AG04450 (cell line): ENCODE results near the gene DMAC2. TPM values are rescaled to one million over a fixed set of nuclear protein-coding genes. Genes with fewer than 3 reads are reported as not detected.
"Not testable (repeated sequence)": the region's sequence is repeated elsewhere in the genome, so short reads cannot be mapped to it uniquely, and the experiment has no call there.

Experiments
- CTCF ChIA-PET: fragments of 300-600, 350-600 bp; formaldehyde crosslinking; extraction: SDS; loops from one replicate; lab custom pipeline; 2022; ENCODE audit warnings: antibody characterized with exemption, inconsistent platforms; lab: Charles Lee
- POLR2A ChIA-PET: fragments of 350-600 bp; formaldehyde crosslinking; extraction: SDS; loops from one replicate; lab custom pipeline; 2021; ENCODE audit warnings: antibody characterized with exemption, inconsistent platforms; lab: Yijun Ruan, JAX
- DNase-seq: peaks from one replicate; pipeline ENCODE4 v3.0.0-alpha.2; 2011; ENCODE audit warnings: low read depth, low spot score
- H3K27ac ChIP-seq: one replicate; pipeline ENCODE4 v1.5.1; 2012; ENCODE audit warnings: low read depth, low read length, control low read depth
- H3K27me3 ChIP-seq: one replicate; pipeline ENCODE4 v1.6.0; 2012; ENCODE audit warnings: low read length; ENCODE audit not compliant: control insufficient read depth, insufficient read depth
- H3K4me3 ChIP-seq: 2 replicates; pipeline ENCODE4 v1.5.1; 2011; ENCODE audit warnings: mild to moderate bottlenecking, low read depth, low read length, control low read depth
- H3K9me3 ChIP-seq: 2 replicates; pipeline ENCODE4 v1.5.1; 2012; ENCODE audit warnings: low read length; ENCODE audit not compliant: control insufficient read depth, insufficient read depth
- polyA plus RNA-seq: library from polyadenylated mRNA; depleted of rRNA; stranded (reverse); fragments of >200 nt; gene quantifications from 2 replicates; pipeline ENCODE4 v1.2.3, GENCODE V29; 2011
- TF ChIP-seq, protein P1 (sequence below): IDR thresholded peaks from 2 replicates; pipeline ENCODE4 v1.5.1; 2011; ENCODE audit warnings: low read depth, low read length, control low read depth, inconsistent platforms

DMAC2 gene
- polyA plus RNA-seq, 1 experiment = 58.2 TPM

DNA sequence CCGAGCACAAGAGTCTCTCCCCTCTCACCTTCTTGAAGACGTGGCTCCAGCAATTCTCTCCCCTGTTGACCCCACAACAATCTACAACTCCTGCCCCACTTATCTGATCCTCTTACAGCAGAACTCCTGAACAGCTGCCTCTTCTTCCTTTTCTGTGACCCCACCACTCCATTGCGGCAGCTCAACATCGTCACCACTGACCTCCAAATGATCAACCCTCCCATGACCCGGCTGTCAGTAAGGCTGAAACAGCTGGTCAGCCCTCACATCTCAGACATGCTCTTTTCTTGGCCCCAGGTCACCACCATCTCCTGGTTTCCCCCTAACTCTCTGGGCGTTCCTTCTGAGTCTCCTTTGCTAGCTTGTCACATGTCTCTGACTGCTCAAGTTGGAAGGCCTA is 44.4 kb downstream of the DMAC2 start:
- ChIA-PET CTCF (no interaction called here), POLR2A (no interaction called here)
- DNase-seq = no peak

DNA sequence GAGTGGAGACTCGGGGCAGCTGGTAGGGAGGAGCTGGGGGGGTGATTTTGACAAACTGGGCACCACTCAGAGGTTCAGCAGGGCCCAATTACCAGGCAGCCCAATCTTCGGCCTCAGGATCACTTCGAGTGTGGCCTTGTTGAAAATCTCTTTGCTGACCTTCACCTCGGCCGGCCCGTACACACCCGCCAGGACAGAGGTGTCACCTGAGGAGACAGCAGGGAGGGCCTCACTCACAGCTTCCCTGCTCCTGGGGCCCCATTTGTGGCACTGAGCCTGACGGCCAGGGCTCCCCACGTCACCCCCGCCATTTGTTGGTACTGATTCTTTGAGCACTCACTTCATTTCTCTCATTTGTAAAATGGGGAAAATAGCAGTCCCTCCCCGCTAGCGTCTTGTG is 46.9 kb downstream of the DMAC2 start:
- POLR2A ChIA-PET = no interaction called here
- Histone ChIP-seq H3K27me3 (no peaks in the 10 kb centered on the region), H3K27ac (no peak overlapping the region), H3K9me3 (no peaks in the 10 kb centered on the region), H3K4me3 (no peak overlapping the region)
- DNase-seq = no peak
- TF ChIP-seq, protein P1, sequence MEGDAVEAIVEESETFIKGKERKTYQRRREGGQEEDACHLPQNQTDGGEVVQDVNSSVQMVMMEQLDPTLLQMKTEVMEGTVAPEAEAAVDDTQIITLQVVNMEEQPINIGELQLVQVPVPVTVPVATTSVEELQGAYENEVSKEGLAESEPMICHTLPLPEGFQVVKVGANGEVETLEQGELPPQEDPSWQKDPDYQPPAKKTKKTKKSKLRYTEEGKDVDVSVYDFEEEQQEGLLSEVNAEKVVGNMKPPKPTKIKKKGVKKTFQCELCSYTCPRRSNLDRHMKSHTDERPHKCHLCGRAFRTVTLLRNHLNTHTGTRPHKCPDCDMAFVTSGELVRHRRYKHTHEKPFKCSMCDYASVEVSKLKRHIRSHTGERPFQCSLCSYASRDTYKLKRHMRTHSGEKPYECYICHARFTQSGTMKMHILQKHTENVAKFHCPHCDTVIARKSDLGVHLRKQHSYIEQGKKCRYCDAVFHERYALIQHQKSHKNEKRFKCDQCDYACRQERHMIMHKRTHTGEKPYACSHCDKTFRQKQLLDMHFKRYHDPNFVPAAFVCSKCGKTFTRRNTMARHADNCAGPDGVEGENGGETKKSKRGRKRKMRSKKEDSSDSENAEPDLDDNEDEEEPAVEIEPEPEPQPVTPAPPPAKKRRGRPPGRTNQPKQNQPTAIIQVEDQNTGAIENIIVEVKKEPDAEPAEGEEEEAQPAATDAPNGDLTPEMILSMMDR = no peak
- CTCF ChIA-PET = no interaction called here

More for the DNA sequence above, 44.4 kb downstream of the DMAC2 start:
- Histone ChIP-seq H3K9me3 (no peaks in the 10 kb centered on the region), H3K27ac (no peak overlapping the region), H3K27me3 (no peaks in the 10 kb centered on the region), H3K4me3 (no peak overlapping the region)
- TF ChIP-seq, protein P1 = no peak

DNA sequence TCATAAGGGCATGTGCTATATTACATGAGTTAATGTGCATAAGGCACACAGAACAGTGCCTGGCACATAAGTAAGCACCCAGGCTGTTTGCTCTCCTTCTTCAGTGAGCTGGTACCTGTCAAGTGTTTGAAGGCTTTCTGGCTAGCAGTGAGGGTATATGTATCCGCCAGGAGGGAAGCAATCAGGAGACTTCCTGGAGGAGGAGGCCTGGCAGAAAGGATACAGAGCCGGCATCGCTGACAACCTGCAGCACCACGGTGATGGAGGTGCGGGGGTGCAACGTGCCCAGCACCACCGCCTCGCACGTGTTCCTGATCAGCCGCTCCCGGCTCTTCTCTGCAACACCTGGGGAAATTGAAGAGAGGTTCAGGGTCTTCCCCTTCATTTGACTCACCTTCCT is 48.1 kb downstream of the DMAC2 start:
- no peak overlapping the region for H3K27ac ChIP-seq
- TF ChIP-seq, protein P1 = no peak
- ChIA-PET CTCF (no interaction called here), POLR2A (no interaction called here)
- no peaks in the 10 kb centered on the region for H3K9me3 ChIP-seq
- no peak for DNase-seq
- no peaks in the 10 kb centered on the region for H3K27me3 ChIP-seq
- H3K4me3 ChIP-seq = no peak overlapping the region

DNA sequence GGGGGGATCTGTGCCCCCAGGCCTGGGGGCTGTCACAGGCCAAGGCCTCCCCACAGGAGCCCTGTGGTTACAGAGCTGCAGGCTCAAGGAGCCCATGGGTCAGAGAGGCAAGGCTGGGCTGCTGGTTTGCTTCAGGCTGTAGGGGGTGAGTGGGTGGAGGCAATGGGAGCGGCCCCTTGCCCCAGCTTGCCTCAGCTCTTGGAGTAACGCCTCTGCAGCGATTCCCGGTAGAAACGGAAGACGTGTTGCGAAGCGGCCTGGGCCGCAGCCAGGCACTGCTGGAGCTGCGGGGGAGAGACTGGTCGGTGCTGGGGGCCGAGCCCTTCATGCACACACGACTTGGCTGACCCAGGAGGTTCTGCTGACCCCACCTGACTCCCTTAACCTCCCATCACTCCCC is 53.3 kb downstream of the DMAC2 start:
- ChIA-PET CTCF (no interaction called here), POLR2A (no interaction called here)
- Histone ChIP-seq H3K27ac (no peak overlapping the region), H3K27me3 (no peaks in the 10 kb centered on the region), H3K4me3 (no peak overlapping the region), H3K9me3 (no peaks in the 10 kb centered on the region)
- TF ChIP-seq, protein P1 = no peak
- DNase-seq = no peak

DNA sequence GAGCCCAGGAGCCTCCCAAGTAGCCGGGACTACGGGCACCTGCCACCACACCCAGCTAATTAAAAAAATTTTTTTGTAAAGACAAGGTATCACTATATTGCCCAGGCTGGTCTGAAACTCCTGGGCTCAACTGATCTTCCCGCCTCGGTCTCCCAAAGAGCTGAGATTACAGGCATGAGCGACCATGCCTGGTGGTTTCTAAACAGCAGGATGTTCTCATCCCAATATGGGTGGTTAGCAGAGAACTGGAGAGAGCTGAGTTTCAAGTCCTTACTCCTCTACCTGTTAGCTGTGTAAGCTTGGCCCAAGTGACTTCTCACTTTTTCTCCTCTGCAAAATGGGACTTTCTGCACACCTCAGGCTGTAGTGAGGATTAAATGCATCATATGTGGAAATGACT is 55.4 kb downstream of the DMAC2 start:
- Histone ChIP-seq H3K9me3 (no peaks in the 10 kb centered on the region), H3K4me3 (no peak overlapping the region), H3K27ac (no peak overlapping the region), H3K27me3 (no peaks in the 10 kb centered on the region)
- ChIA-PET POLR2A (no interaction called here), CTCF (no interaction called here)
- DNase-seq = no peak
- TF ChIP-seq, protein P1 = no peak

DNA sequence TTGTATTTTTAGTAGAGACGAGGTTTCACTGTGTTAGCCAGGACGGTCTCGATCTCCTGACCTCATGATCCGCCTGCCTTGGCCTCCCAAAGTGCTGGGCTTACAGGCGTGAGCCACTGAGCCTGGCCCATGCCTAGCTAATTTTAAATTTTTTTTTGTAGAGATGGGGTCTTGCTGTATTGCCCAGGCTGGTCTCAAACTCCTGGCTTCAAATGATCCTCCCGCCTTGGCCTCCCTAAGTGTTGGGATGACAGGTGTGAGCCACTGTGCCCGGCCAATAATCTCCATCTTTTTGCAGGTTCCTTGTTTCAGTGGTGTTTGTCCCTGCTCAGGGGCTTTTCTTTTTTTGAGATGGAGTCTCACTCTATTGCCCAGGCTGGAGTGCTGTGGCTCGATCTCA is 58.2 kb downstream of the DMAC2 start:
- H3K9me3 ChIP-seq, H3K27ac ChIP-seq, DNase-seq, H3K4me3 ChIP-seq, POLR2A ChIA-PET, CTCF ChIA-PET, H3K27me3 ChIP-seq: not testable (repeated sequence)
